ENCODE data around the gene ZNF345. TPM values are rescaled to one million over a fixed set of nuclear protein-coding genes. Genes with fewer than 3 reads are reported as not detected.

The ZNF345 gene
- total RNA-seq (2012; rRNA removed) (2.5 and 3.0 TPM in 2 replicates), polyA plus RNA-seq (2012; rRNA removed) (1.5 and 1.8 TPM in 2 replicates), Bru-seq, nascent RNA (percentile 60 among the genes with signal in this experiment), BruChase-seq, experiment 1, labeled RNA remaining after a 6-hour chase (percentile 84 among the genes with signal in this experiment), BruChase-seq, experiment 2, labeled RNA remaining after a 2-hour chase (percentile 77 among the genes with signal in this experiment)
- polyA plus RNA-seq (2012; cell fraction: cytosol; rRNA removed): 0.66 TPM in 2 replicates
- polyA plus RNA-seq (2012; cell fraction: nucleus; rRNA removed; ENCODE audit: low replicate concordance): 0.74 and 3.6 TPM in 2 replicates
- long read RNA-seq, partial matches to known transcripts: 1 of 4 reads
- long read RNA-seq, other reads (novel, unspliced or antisense): 0 of 4 reads

DNA sequence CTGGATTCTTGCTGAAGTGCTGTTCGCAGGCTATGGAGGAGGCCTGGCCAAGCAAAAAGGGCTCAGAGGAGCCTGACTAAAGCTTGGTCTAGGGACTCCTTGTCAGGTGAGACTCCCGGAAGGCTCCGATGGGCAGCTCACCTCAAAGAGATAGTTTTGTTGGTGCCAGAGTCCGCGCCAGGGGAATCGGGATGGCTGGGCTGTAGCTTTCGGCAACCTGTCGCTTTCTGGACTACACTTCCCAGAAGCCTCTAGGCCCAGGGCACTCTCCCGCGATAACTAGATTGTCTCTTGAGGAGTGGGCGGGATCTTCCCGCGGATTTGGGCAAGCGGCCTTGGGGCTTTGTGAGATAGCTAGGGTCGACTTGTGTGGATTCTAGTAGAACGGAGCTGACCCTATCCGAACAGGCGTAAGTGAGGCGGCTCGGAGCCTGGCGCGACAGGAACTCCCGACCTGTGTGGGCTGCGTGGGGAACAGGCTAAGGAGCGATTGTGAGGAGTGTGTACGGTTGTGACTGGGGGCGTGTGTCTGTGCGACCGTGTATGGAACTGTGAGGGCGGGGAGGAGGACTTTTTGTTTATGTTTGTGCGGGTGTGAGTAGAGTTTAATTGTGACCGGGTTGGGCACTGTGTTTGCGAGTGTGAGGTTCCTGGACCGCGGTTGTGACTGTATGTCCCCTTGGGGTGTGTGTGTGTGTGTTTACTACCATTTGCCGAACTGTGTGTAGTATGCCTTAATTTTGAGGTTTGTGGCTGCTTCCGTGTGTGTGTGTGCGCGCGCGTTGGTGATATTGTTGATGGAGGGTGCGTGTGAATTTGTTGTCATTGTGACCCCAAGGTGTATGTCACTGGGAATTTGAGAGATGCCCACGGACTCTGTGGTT is at the start of gene ZNF345:
TSS of gene ZNF345 (plus strand) at position 318 of the 884 bp plus-strand sequence. CDS start 25,955 bp downstream, outside the sequence.
- Histone ChIP-seq H3K4me1 (ENCODE audit: control insufficient read depth, insufficient read depth, low read length) (0 out of 2 replicates have a peak, but pooled peaks cover 2% of the 10 kb centered on the region), H2BK20ac (ENCODE audit: low read depth, low read length) (no peak within 1 kb of the TSS), H4K5ac (ENCODE audit: low read depth, low read length) (peak within 1 kb of the TSS; percentile 59), H3K9ac (ENCODE audit: low read depth, low read length) (peak within 1 kb of the TSS; percentile 95), H2BK120ac (ENCODE audit: low read depth, low read length) (peak within 1 kb of the TSS; percentile 30; the same call in 1 of the 2 replicates), H3K9me3 (ENCODE audit: control insufficient read depth, insufficient read depth, low read length) (peaks cover 10% of the 10 kb centered on the region), H4K8ac (ENCODE audit: low read depth in 2 of 2, low read length in 2 of 2) (peak within 1 kb of the TSS; percentile 83 to 91), H3K4me2 (ENCODE audit: low read depth, low read length) (peak within 1 kb of the TSS; percentile 98), H2AK9ac (replicated peaks; ENCODE audit: low read depth, low read length, poor library complexity) (peak within 1 kb of the TSS; percentile 84), H3K27ac (ENCODE audit: insufficient read depth, low read length) (peak within 1 kb of the TSS; percentile 83), H3K23ac (ENCODE audit: low read depth, low read length) (peak within 1 kb of the TSS; percentile 63), H2AFZ (replicated peaks; ENCODE audit: low read length, poor library complexity) (peak within 1 kb of the TSS; percentile 95), H3K9me1 (ENCODE audit: insufficient read depth, low read length) (peaks cover 6% of the 10 kb centered on the region), H3K14ac (replicated peaks; ENCODE audit: low read depth, low read length) (peak within 1 kb of the TSS; percentile 85), H4K20me1 (ENCODE audit: insufficient read depth, low read length) (no peaks in the 10 kb centered on the region), H3K18ac (ENCODE audit: low read depth, low read length) (peak within 1 kb of the TSS; percentile 30; the same call in 1 of the 2 replicates), H3K4me3 (ENCODE audit: insufficient read depth, low read depth, low read length) (peak within 1 kb of the TSS; percentile 79), H3K36me3 (ENCODE audit: control insufficient read depth, insufficient read depth, low read length) (peaks cover 6% of the 10 kb centered on the region), H3K56ac (ENCODE audit: extremely low read depth, insufficient read depth, low read length) (peak within 1 kb of the TSS; percentile 77), H2BK5ac (ENCODE audit: low read depth, low read length, poor library complexity, severe bottlenecking) (peak within 1 kb of the TSS; percentile 64), H2BK15ac (ENCODE audit: low read depth, low read length) (no peak within 1 kb of the TSS), H3K27me3 (ENCODE audit: control insufficient read depth, insufficient read depth, low read length) (no peaks in the 10 kb centered on the region), H4K91ac (ENCODE audit: insufficient read depth, low read depth, low read length) (peak within 1 kb of the TSS; percentile 54), H2AK5ac (ENCODE audit: low read depth, low read length) (peak within 1 kb of the TSS; percentile 52), H3K79me1 (ENCODE audit: low read depth in 1 of 2, low read length in 2 of 2) (peaks cover 9 to 22% of the 10 kb centered on the region in 2 experiments), H3K4ac (ENCODE audit: low read depth, low read length) (peak within 1 kb of the TSS; percentile 73)
- ChIA-PET POLR2A (ENCODE audit: unreplicated experiment) (interaction anchor here (0.6 to 1.3 kb wide), 3 partner anchors 12 to 45 kb away, joined by 5 to 12 read pairs (median 5); partner anchors contain the start of gene ZNF790), CTCF (no interaction called here)
- BruUV-seq (replicated peaks): TSS peak; percentile 47
- intact Hi-C loops (cut with micrococcal nuclease) (loop anchor here (1.0 to 5.0 kb wide), 3 partner anchors 12 to 66 kb away; partner anchors contain the start of genes ZNF568, ZNF790 and ZNF829), in situ Hi-C loops (cut with MboI; ENCODE audit: low sequenced_read_pairs) (no loop called here), dilution Hi-C loops (cut with HindIII; ENCODE audit: low sequenced_read_pairs, unreplicated experiment) (no loop called here)
- ATAC-seq (ENCODE audit: low read depth): peak; percentile 91
- WGBS, 2 experiments (ENCODE audit: extremely low coverage in 2 of 2, insufficient read length in 1 of 2): 0% methylated on average over 21 of the region's 43 CpGs; no CpG with 5 or more reads in 1 of the 2 experiments
- TF ChIP-seq BHLHE40 (IDR thresholded peaks at IDR 0.05; ENCODE audit: low read depth, low read length) (no peak), CHD1 (IDR thresholded peaks at IDR 0.05; ENCODE audit: low read depth, low read length) (no peak), POLR2A (IDR thresholded peaks at IDR 0.05; ENCODE audit: low read depth, low read length) (peak; percentile 45; the same call in 1 of the 2 replicates), NFE2L2 (IDR thresholded peaks at IDR 0.05; ENCODE audit: low read depth, low read length) (no peak), MAFK (IDR thresholded peaks at IDR 0.05; ENCODE audit: low read depth, low read length) (no peak), MAZ (IDR thresholded peaks at IDR 0.05; ENCODE audit: borderline replicate concordance, low read depth, low read length) (0 out of 2 replicates have a peak, but pooled peaks have one; percentile 19), MXI1 (IDR thresholded peaks at IDR 0.05; ENCODE audit: borderline replicate concordance, low read depth, low read length) (peak; percentile 12; the same call in 1 of the 2 replicates)
- TF ChIP-seq, protein P1, sequence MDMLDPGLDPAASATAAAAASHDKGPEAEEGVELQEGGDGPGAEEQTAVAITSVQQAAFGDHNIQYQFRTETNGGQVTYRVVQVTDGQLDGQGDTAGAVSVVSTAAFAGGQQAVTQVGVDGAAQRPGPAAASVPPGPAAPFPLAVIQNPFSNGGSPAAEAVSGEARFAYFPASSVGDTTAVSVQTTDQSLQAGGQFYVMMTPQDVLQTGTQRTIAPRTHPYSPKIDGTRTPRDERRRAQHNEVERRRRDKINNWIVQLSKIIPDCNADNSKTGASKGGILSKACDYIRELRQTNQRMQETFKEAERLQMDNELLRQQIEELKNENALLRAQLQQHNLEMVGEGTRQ (IDR thresholded peaks at IDR 0.05; ENCODE audit: low read depth, low read length): no peak
- peak; percentile 94 for DNase-seq
